ENCODE results near the gene RRN3. TPM values are rescaled to one million over a fixed set of nuclear protein-coding genes. Genes with fewer than 3 reads are reported as not detected.

The RRN3 gene
- total RNA-seq, 5 donors from 2014 or later (not counting 1 experiment from before 2014, with no cell fraction given): 26.5 to 38.0 (median 37.3) TPM

GRCh38 chr16:15057681-15058417, 36.2 kb downstream of the RRN3 start:
- CTCF ChIA-PET: interaction anchor here in 1 of 2 donors (1.2 kb wide), 1 partner anchor 15 kb away, joined by 3 read pairs; no protein-coding TSS in a partner anchor
- ATAC-seq (replicated peaks in 1 of 4) (no peak), DNase-seq (no peak)
- H3K27me3 Mint-ChIP-seq: no peaks in the 10 kb centered on the region
- no peak overlapping the region for H3K27ac Mint-ChIP-seq
- no peaks in the 10 kb centered on the region for H3K9me3 Mint-ChIP-seq
- POLR2A ChIA-PET: no interaction called here
- peaks cover 19 to 23% (median 19%) of the 10 kb centered on the region in 3 donors for H3K4me1 Mint-ChIP-seq
- H3K4me3 Mint-ChIP-seq: no peak overlapping the region
- Histone ChIP-seq H3K27ac (ENCODE audit: low read length) (no peak overlapping the region), H3K36me3 (ENCODE audit: control insufficient read depth in 2 of 2, extremely low read depth in 1 of 2, insufficient read depth in 1 of 2, low read length in 1 of 2) (peaks cover 10 to 29% of the 10 kb centered on the region in 2 donors), H3K4me3 (ENCODE audit: control insufficient read depth in 1 of 2, extremely low read depth in 1 of 2, low read length in 1 of 2) (no peak overlapping the region), H3K27me3 (replicated peaks in 1 of 2; ENCODE audit: control insufficient read depth in 2 of 2, extremely low read depth in 1 of 2, insufficient read depth in 2 of 2, low read length in 1 of 2) (no peaks in the 10 kb centered on the region), H3K4me1 (ENCODE audit: control insufficient read depth in 1 of 2, extremely low read depth in 1 of 2, insufficient read depth in 2 of 2, low read length in 2 of 2) (peaks cover 3 to 23% of the 10 kb centered on the region in 2 experiments), H3K9me3 (no peaks in the 10 kb centered on the region)
- peaks cover 23% of the 10 kb centered on the region for H3K36me3 Mint-ChIP-seq
- 80% methylated on average over 1 of the region's 7 CpGs for WGBS (ENCODE audit: insufficient coverage)

GRCh38 chr16:15055141-15056053, 38.7 kb downstream of the RRN3 start:
- 4% methylated on average over 80 of the region's 81 CpGs for WGBS (ENCODE audit: insufficient coverage)
- Mint-ChIP-seq H3K9me3 (no peaks in the 10 kb centered on the region), H3K4me3 (peak overlapping the region; percentile 85 to 89 (median 86)), H3K36me3 (peaks cover 5% of the 10 kb centered on the region), H3K27me3 (no peaks in the 10 kb centered on the region), H3K4me1 (peaks cover 21 to 23% (median 23%) of the 10 kb centered on the region in 3 donors), H3K27ac (peak overlapping the region; percentile 78 to 81)
- DNase-seq (peak in 27 of 35 experiments; percentile 25 to 85 (median 75)), ATAC-seq (replicated peaks in 1 of 4) (peak; percentile 78 to 81 (median 80))
- POLR2A ChIA-PET: no interaction called here
- H3K27me3 ChIP-seq (replicated peaks in 1 of 2; ENCODE audit: control insufficient read depth in 2 of 2, extremely low read depth in 1 of 2, insufficient read depth in 2 of 2, low read length in 1 of 2): no peaks in the 10 kb centered on the region
- H3K9me3 ChIP-seq: no peaks in the 10 kb centered on the region
- peak overlapping the region; percentile 14 for H3K27ac ChIP-seq (ENCODE audit: low read length)
- peak overlapping the region; percentile 69 to 92 for H3K4me3 ChIP-seq (ENCODE audit: control insufficient read depth in 1 of 2, extremely low read depth in 1 of 2, low read length in 1 of 2)
- peaks cover 3 to 23% of the 10 kb centered on the region in 2 experiments for H3K4me1 ChIP-seq (ENCODE audit: control insufficient read depth in 1 of 2, extremely low read depth in 1 of 2, insufficient read depth in 2 of 2, low read length in 2 of 2)
- H3K36me3 ChIP-seq (ENCODE audit: control insufficient read depth in 2 of 2, extremely low read depth in 1 of 2, insufficient read depth in 1 of 2, low read length in 1 of 2): peaks cover 0 to 9% of the 10 kb centered on the region in 2 donors
- CTCF ChIA-PET: interaction anchor here in 1 of 2 donors (0.7 kb wide), 1 partner anchor 38 kb away, joined by 3 read pairs; the partner anchor contains the start of gene RRN3

GRCh38 chr16:15054357-15055140, 39.5 kb downstream of the RRN3 start:
- CTCF ChIA-PET: no interaction called here
- no peak for ATAC-seq (replicated peaks in 1 of 4)
- peaks cover 5% of the 10 kb centered on the region for H3K36me3 Mint-ChIP-seq
- no peak for DNase-seq
- no peaks in the 10 kb centered on the region for H3K9me3 Mint-ChIP-seq
- peak overlapping the region; percentile 69 to 92 for H3K4me3 ChIP-seq (ENCODE audit: control insufficient read depth in 1 of 2, extremely low read depth in 1 of 2, low read length in 1 of 2)
- 95% methylated on average over 17 of the region's 19 CpGs for WGBS (ENCODE audit: insufficient coverage)
- H3K36me3 ChIP-seq (ENCODE audit: control insufficient read depth in 2 of 2, extremely low read depth in 1 of 2, insufficient read depth in 1 of 2, low read length in 1 of 2): peaks cover 0 to 9% of the 10 kb centered on the region in 2 donors
- POLR2A ChIA-PET: no interaction called here
- no peaks in the 10 kb centered on the region for H3K27me3 ChIP-seq (replicated peaks in 1 of 2; ENCODE audit: control insufficient read depth in 2 of 2, extremely low read depth in 1 of 2, insufficient read depth in 2 of 2, low read length in 1 of 2)
- peak overlapping the region; percentile 85 to 89 (median 86) for H3K4me3 Mint-ChIP-seq
- H3K27me3 Mint-ChIP-seq: no peaks in the 10 kb centered on the region
- peaks cover 23 to 29% (median 28%) of the 10 kb centered on the region in 3 donors for H3K4me1 Mint-ChIP-seq
- H3K4me1 ChIP-seq (ENCODE audit: control insufficient read depth in 1 of 2, extremely low read depth in 1 of 2, insufficient read depth in 2 of 2, low read length in 2 of 2): peaks cover 3 to 23% of the 10 kb centered on the region in 2 experiments
- H3K27ac ChIP-seq (ENCODE audit: low read length): no peak overlapping the region
- no peaks in the 10 kb centered on the region for H3K9me3 ChIP-seq
- H3K27ac Mint-ChIP-seq: peak overlapping the region; percentile 78 to 81

DNA sequence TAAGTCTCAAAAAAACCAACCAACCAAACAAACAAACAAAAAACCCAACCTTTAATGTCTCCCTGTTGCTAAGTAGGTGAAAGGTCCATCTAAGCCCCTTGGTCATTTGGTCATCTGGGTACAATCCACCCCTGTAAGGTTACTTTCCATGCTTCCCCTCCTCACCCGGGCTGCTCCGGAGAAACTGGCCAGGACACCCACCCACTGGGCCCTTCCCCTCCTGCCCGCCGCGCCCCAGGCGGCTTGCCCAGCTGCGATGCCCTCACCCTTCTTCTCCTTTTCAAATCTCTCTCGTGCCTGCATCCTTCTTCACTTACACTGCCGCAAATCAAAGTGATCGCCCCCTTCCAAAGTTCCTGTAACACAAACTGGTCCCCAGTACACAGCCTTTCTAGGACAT, 40.2 kb downstream of the RRN3 start:
- Histone ChIP-seq H3K9me3 (no peaks in the 10 kb centered on the region), H3K4me3 (ENCODE audit: control insufficient read depth in 1 of 2, extremely low read depth in 1 of 2, low read length in 1 of 2) (no peak overlapping the region), H3K4me1 (ENCODE audit: control insufficient read depth in 1 of 2, extremely low read depth in 1 of 2, insufficient read depth in 2 of 2, low read length in 2 of 2) (peaks cover 3 to 23% of the 10 kb centered on the region in 2 experiments), H3K27me3 (replicated peaks in 1 of 2; ENCODE audit: control insufficient read depth in 2 of 2, extremely low read depth in 1 of 2, insufficient read depth in 2 of 2, low read length in 1 of 2) (no peaks in the 10 kb centered on the region), H3K36me3 (ENCODE audit: control insufficient read depth in 2 of 2, extremely low read depth in 1 of 2, insufficient read depth in 1 of 2, low read length in 1 of 2) (peaks cover 0 to 2% of the 10 kb centered on the region in 2 donors), H3K27ac (ENCODE audit: low read length) (no peak overlapping the region)
- H3K4me3 Mint-ChIP-seq: peak overlapping the region; percentile 85 to 89 (median 86)
- 96% methylated on average over 10 of the region's 10 CpGs for WGBS (ENCODE audit: insufficient coverage)
- DNase-seq (no peak), ATAC-seq (replicated peaks in 1 of 4) (no peak)
- peaks cover 3% of the 10 kb centered on the region for H3K36me3 Mint-ChIP-seq
- H3K4me1 Mint-ChIP-seq: peaks cover 23 to 30% (median 30%) of the 10 kb centered on the region in 3 donors
- CTCF ChIA-PET: no interaction called here
- H3K27ac Mint-ChIP-seq: peak overlapping the region in 1 of 2 donors; percentile 25
- no peaks in the 10 kb centered on the region for H3K9me3 Mint-ChIP-seq
- POLR2A ChIA-PET: no interaction called here
- H3K27me3 Mint-ChIP-seq: no peaks in the 10 kb centered on the region

GRCh38 chr16:15052747-15053476, 41.2 kb downstream of the RRN3 start:
- no peaks in the 10 kb centered on the region for H3K27me3 ChIP-seq (replicated peaks in 1 of 2; ENCODE audit: control insufficient read depth in 2 of 2, extremely low read depth in 1 of 2, insufficient read depth in 2 of 2, low read length in 1 of 2)
- Mint-ChIP-seq H3K4me3 (no peak overlapping the region), H3K27ac (no peak overlapping the region), H3K9me3 (no peaks in the 10 kb centered on the region), H3K27me3 (no peaks in the 10 kb centered on the region), H3K4me1 (peaks cover 23 to 30% (median 30%) of the 10 kb centered on the region in 3 donors), H3K36me3 (no peaks in the 10 kb centered on the region)
- DNase-seq (no peak), ATAC-seq (replicated peaks in 1 of 4) (no peak)
- no peaks in the 10 kb centered on the region for H3K36me3 ChIP-seq (ENCODE audit: control insufficient read depth in 2 of 2, extremely low read depth in 1 of 2, insufficient read depth in 1 of 2, low read length in 1 of 2)
- H3K9me3 ChIP-seq: no peaks in the 10 kb centered on the region
- no peak overlapping the region for H3K27ac ChIP-seq (ENCODE audit: low read length)
- WGBS (ENCODE audit: insufficient coverage): 100% methylated on average over 1 of the region's 10 CpGs
- H3K4me3 ChIP-seq (ENCODE audit: control insufficient read depth in 1 of 2, extremely low read depth in 1 of 2, low read length in 1 of 2): no peak overlapping the region
- ChIA-PET POLR2A (no interaction called here), CTCF (interaction anchor here in 1 of 2 donors (0.5 kb wide), 1 partner anchor 39 kb away, joined by 3 read pairs; no protein-coding TSS in a partner anchor)
- peaks cover 3 to 23% of the 10 kb centered on the region in 2 experiments for H3K4me1 ChIP-seq (ENCODE audit: control insufficient read depth in 1 of 2, extremely low read depth in 1 of 2, insufficient read depth in 2 of 2, low read length in 2 of 2)
